ENCODE results near the gene THRB. TPM values are rescaled to one million over a fixed set of nuclear protein-coding genes. Genes with fewer than 3 reads are reported as not detected.

THRB gene
- total RNA-seq, 8 experiments from 2014 or later = 0.42 to 26.4 (median 3.3) TPM

DNA sequence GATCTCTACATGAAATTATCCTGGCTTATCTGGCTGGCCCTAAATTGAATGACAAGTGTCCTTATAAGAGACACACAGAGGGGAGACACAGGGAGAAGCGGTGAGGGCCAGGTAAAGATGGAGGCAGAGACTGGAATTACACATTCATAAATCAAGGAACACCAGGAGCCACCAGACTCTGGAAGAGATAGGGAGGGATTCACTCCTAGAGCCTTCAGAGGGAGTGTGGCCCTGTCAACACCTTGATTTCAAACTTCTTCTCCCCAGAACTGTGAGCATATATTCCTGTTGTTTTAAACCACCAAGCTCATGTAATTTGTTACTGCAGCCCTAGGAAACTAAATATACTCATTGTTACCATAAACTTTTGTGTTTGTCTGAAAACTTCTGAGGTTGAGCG lies 193.7 kb downstream of the THRB start:
- no peak overlapping the region for H3K27ac ChIP-seq
- H3K4me1 ChIP-seq (replicated peaks in 1 of 2) = peaks cover 0 to 2% of the 10 kb centered on the region in 2 donors
- 86 to 100% (median 95%) methylated on average over 1 to 2 of the region's 2 CpGs; no CpG with 5 or more reads in 4 of the 10 experiments for WGBS, 10 experiments
- in situ Hi-C loops (cut with MboI; ENCODE audit: low pct_unique_long_range_greater_than_20kb in 2 of 9, low sequenced_read_pairs in 9 of 9, unreplicated experiment in 9 of 9) = no loop called here
- ATAC-seq (replicated peaks in 6 of 8) = no peak
- H3K4me3 ChIP-seq = no peak overlapping the region

DNA sequence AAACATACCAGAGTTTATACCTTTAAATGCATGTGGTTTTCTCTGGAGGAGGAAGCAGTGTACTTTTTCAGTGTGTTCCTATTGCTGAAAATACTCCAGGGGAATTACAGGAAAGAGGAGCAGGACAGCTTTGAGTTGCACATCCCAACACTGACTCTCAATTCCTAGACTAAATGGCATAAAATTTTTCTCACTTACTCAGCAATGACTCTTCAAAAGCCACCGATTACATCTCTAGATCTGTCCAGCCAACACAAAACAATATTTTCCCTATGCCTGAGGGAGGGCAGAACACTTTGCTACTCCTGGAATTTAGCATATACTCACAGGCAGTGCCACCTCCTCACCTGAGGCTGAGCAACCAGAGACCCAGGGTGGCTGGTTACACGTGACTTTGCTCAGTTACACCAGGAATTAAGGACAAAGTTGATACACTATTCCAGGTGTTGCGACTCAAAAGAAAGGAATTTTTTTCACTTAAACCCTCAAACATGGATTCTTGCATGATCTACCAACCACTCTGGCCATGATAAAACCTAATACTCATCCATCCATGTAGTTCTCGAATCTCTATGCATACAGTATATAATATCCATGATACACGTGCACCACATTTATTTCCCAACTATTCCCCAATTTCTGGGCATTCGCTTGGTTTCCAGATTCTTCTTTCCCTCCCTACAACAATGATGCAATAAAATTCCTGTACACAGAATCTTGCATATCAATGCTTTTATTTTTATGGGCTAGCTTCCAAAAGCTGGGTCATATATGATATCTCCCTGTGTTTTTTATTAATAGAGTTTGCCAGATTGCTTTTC lies 194.6 kb downstream of the THRB start:
- in situ Hi-C loops (cut with MboI; ENCODE audit: low pct_unique_long_range_greater_than_20kb in 2 of 9, low sequenced_read_pairs in 9 of 9, unreplicated experiment in 9 of 9) = no loop called here
- H3K4me3 ChIP-seq = no peak overlapping the region
- 51 to 96% (median 76%) methylated on average over 2 to 6 of the region's 6 CpGs for WGBS, 10 experiments
- peaks cover 0 to 2% of the 10 kb centered on the region in 2 donors for H3K4me1 ChIP-seq (replicated peaks in 1 of 2)
- H3K27ac ChIP-seq = no peak overlapping the region
- peak in 3 of 8 experiments; percentile 57 to 88 (median 81) for ATAC-seq (replicated peaks in 6 of 8)

DNA sequence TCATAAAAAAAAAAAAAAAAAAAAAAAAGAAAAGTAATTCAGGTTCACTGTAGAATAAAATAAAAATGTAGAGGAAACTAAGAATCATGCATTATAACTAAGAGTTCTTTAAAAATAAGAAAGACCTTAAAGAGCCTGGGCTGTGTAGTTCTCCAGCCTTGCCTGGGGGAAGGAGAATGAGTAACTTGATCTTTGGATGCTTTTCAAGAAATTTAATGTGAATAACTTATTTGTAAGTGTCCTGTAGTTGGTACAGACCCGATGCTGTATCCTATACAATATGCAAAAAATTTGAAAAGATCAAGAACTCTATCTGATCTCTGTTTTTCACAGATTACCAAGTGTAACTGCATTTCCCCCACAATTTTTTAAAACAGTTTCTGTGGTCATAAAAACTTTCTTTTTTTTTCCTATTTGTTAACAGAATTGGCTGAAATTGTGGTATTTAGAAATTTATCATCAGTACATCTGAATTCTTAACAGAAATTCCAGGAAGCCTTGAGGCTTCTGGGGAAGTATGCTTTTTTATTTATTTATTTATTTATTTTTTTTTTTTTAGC lies 195.3 kb downstream of the THRB start:
- Histone ChIP-seq H3K4me3 (no peak overlapping the region), H3K27ac (no peak overlapping the region), H3K4me1 (replicated peaks in 1 of 2) (peaks cover 0 to 2% of the 10 kb centered on the region in 2 donors)
- 0 to 100% (median 80%) methylated on average over 1 of the region's 1 CpG for WGBS, 10 experiments
- in situ Hi-C loops (cut with MboI; ENCODE audit: low pct_unique_long_range_greater_than_20kb in 2 of 9, low sequenced_read_pairs in 9 of 9, unreplicated experiment in 9 of 9) = no loop called here
- peak in 3 of 8 experiments; percentile 44 to 63 (median 59) for ATAC-seq (replicated peaks in 6 of 8)

DNA sequence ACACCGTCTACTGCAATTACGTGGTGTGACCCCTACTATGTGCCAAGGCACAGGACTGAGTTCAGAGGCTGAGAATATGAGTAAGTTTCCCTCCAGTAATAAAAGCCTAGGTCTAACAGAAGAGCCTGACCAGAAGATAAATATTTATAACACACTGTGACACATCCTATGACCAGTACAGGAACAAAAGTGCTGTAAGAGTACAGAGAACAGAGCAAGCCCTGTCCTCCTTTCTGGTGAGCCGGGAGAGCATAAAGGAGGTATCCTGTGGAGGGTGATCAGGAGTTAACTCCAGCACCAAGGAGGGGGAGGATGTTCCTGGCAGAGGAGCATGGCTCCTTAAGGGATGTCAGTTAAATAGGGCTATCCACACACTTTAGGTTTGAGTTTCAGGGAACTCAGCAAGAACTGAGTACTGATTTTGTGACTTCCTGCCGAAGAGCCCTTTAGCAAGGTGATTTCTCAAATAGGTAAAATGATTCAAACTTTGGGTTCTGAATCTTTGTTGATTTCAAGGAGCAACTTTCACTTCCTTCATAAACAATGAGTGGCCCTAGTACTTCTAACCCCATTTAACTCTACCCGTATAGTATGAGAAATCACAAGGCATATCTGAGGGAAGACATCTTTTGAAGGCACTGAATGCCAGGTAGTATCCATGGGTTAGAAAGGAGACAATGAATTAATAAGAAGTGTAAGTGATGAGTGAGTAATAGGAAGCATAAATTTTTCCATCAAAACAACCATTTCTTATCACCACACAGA lies 198.0 kb downstream of the THRB start:
- Histone ChIP-seq H3K27ac (no peak overlapping the region), H3K4me3 (no peak overlapping the region), H3K4me1 (replicated peaks in 1 of 2) (no peaks in the 10 kb centered on the region)
- in situ Hi-C loops (cut with MboI; ENCODE audit: low pct_unique_long_range_greater_than_20kb in 2 of 9, low sequenced_read_pairs in 9 of 9, unreplicated experiment in 9 of 9) = no loop called here
- WGBS, 10 experiments = 65 to 100% (median 93%) methylated on average over 1 to 4 of the region's 5 CpGs; no CpG with 5 or more reads in 1 of the 10 experiments
- no peak for ATAC-seq (replicated peaks in 6 of 8)

DNA sequence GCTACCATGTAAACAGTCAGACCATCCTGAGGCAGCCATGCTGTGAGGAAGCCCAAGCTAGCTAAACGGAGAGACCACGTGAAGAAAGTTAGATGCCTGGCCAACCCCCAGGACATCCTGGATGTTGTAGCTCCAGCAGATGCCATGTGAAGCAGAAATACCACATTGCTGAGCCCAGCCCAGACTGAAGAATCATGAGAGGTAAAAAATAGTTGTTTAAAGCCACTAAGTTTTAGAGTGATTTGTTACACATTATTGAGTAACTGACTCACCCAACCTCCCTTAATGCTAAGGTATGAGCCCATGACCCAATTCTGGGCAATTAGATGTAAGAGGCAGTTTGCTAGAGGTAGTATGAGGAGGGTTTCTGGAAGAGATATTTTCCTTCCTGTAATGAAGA lies 200.5 kb downstream of the THRB start:
- in situ Hi-C loops (cut with MboI; ENCODE audit: low pct_unique_long_range_greater_than_20kb in 2 of 9, low sequenced_read_pairs in 9 of 9, unreplicated experiment in 9 of 9) = no loop called here
- Histone ChIP-seq H3K27ac (no peak overlapping the region), H3K4me3 (no peak overlapping the region), H3K4me1 (replicated peaks in 1 of 2) (no peaks in the 10 kb centered on the region)
- WGBS, 10 experiments = 80 to 100% (median 100%) methylated on average over 1 to 2 of the region's 2 CpGs; no CpG with 5 or more reads in 5 of the 10 experiments
- no peak for ATAC-seq (replicated peaks in 6 of 8)

DNA sequence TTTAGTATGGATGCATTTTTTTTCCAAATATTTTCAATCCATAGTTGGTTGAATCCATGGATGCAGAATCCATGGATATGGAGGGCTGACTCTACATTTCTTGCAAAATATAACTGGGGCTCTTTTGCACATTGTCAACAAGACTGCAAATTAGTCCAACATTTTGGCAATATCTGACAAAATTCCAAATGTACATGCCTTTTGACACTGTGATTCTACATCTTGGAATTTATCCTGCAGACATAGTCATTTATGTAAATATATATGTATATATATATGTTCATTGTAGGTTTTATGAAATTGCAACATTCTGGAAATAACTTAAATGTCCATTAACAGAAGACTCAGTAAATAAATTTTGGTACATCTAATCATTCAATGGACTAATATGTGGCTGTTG lies 203.0 kb downstream of the THRB start:
- H3K4me1 ChIP-seq (replicated peaks in 1 of 2) = no peaks in the 10 kb centered on the region
- no peak overlapping the region for H3K4me3 ChIP-seq
- in situ Hi-C loops (cut with MboI; ENCODE audit: low pct_unique_long_range_greater_than_20kb in 2 of 9, low sequenced_read_pairs in 9 of 9, unreplicated experiment in 9 of 9) = no loop called here
- no peak for ATAC-seq (replicated peaks in 6 of 8)
- no peak overlapping the region for H3K27ac ChIP-seq

DNA sequence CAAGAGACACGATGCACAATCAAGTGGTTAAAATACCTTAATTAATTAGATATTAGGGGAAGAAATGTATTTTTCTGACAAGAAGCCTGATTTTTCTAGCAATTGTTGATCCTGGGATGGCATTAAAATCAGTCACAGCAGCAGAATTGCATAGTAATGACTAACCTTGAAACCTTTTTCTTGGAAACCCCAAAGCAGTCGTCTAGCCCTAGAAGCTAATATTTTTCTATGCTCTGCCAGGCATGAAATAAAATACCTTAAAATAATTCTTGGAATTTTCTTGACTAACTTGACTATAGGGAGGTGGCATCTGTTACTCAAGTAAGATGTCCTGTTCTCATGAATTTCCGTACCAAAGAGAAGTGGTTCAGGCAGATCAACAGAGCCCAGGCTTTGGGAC lies 204.1 kb downstream of the THRB start:
- H3K4me3 ChIP-seq = no peak overlapping the region
- H3K27ac ChIP-seq = no peak overlapping the region
- no peak for ATAC-seq (replicated peaks in 6 of 8)
- no peaks in the 10 kb centered on the region for H3K4me1 ChIP-seq (replicated peaks in 1 of 2)
- in situ Hi-C loops (cut with MboI; ENCODE audit: low pct_unique_long_range_greater_than_20kb in 2 of 9, low sequenced_read_pairs in 9 of 9, unreplicated experiment in 9 of 9) = no loop called here
- WGBS, 10 experiments = 49 to 100% (median 73%) methylated on average over 1 to 3 of the region's 3 CpGs; no CpG with 5 or more reads in 1 of the 10 experiments

DNA sequence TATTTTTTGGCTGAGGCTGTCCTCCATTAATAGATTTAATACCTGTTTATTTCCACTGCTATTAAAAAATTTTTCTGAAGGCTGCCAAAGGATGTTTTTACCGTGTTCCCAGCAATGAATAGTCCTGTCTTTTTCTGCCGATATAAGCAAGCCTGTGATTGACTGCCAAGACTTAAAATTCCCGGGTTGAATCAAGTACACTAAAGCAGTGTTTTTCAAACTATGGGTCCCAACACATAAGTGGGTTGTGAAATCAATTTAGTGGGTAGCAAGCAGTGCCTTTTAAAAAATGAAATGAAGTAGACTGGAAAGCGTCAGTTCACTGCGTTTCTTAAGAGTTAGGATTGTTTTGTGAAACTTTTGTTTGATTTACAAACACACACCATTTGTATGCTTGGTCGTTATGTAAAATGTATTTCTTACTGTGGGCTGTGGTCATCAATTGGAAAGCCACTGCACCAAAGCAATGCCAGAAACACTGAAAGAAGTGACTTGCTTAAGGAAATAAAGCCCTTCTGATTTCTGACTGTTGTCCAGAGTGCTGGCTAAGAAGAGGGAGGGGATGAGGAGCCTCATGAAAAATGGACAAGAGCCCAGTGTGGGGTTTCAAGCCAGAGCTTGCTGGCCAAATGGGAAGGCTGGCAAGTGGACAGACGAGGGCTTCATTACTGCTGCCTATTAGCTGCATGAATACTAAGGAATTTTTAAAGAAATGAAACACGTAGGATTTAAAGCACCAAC lies 206.0 kb downstream of the THRB start:
- Histone ChIP-seq H3K4me1 (replicated peaks in 1 of 2) (no peaks in the 10 kb centered on the region), H3K27ac (no peak overlapping the region), H3K4me3 (no peak overlapping the region)
- in situ Hi-C loops (cut with MboI; ENCODE audit: low pct_unique_long_range_greater_than_20kb in 2 of 9, low sequenced_read_pairs in 9 of 9, unreplicated experiment in 9 of 9) = no loop called here
- WGBS, 10 experiments = 34 to 87% (median 81%) methylated on average over 4 to 8 of the region's 8 CpGs
- peak in 1 of 8 experiments; percentile 42 for ATAC-seq (replicated peaks in 6 of 8)

DNA sequence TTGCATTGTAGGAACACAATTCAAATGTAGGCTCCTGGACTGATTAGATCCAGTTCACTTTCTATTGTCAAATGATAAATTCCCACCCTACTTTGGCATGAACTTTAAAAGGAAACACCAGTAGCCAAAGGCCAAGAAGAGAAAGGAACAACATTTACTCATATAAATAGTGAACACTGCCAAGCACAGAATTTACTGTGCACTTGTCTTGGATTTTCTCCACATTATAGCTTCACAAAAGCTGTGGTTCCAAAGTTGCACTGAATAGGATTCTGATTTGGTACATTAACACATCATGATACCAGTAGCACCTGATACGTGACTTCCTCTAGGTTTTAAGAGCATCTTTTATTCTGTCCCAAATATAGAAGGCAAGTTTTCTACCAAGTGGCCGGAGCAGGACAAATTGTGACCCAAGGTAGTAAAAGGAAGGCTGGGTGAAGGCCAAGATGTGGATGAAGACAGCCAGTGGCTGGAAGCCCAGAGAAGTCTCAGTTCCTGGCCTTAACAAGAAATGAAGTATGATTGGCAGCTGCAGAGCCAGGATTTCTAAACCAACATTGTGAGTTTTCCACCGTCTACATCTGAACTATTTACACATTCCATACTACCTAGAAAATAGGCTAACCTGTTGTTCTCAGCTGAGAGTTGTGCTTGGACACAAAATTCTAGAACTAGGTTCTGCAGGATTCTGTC lies 206.7 kb downstream of the THRB start:
- no peak for ATAC-seq (replicated peaks in 6 of 8)
- WGBS, 10 experiments = 14 to 100% (median 87%) methylated on average over 1 to 3 of the region's 3 CpGs; no CpG with 5 or more reads in 3 of the 10 experiments
- in situ Hi-C loops (cut with MboI; ENCODE audit: low pct_unique_long_range_greater_than_20kb in 2 of 9, low sequenced_read_pairs in 9 of 9, unreplicated experiment in 9 of 9) = no loop called here

DNA sequence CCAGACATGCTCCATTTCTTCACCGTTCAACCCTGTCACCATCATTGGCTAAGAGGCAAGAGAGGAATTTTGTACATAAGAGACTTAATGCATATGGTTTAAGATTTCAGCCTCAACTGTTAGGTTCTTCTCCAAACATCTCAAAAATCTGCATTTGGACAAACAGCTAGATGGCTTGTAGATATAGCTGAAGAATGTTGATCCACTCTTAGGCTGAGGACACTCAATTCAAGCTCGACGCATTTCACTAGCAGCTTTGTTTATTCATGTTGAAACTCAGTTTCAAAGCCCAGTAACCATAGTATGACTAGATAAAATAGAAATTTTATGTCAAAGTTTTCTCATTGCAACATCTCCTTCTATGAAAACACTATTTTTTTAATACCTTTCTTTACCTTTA lies 208.2 kb downstream of the THRB start:
- in situ Hi-C loops (cut with MboI; ENCODE audit: low pct_unique_long_range_greater_than_20kb in 2 of 9, low sequenced_read_pairs in 9 of 9, unreplicated experiment in 9 of 9) = no loop called here
- ATAC-seq (replicated peaks in 6 of 8) = no peak
- H3K4me1 ChIP-seq (replicated peaks in 1 of 2) = no peaks in the 10 kb centered on the region
- no peak overlapping the region for H3K4me3 ChIP-seq
- no peak overlapping the region for H3K27ac ChIP-seq
- WGBS, 10 experiments = 74 to 100% (median 94%) methylated on average over 1 to 3 of the region's 3 CpGs; no CpG with 5 or more reads in 1 of the 10 experiments

More for the DNA sequence above, 206.7 kb downstream of the THRB start:
- Histone ChIP-seq H3K4me1 (replicated peaks in 1 of 2) (no peaks in the 10 kb centered on the region), H3K27ac (no peak overlapping the region), H3K4me3 (no peak overlapping the region)

DNA sequence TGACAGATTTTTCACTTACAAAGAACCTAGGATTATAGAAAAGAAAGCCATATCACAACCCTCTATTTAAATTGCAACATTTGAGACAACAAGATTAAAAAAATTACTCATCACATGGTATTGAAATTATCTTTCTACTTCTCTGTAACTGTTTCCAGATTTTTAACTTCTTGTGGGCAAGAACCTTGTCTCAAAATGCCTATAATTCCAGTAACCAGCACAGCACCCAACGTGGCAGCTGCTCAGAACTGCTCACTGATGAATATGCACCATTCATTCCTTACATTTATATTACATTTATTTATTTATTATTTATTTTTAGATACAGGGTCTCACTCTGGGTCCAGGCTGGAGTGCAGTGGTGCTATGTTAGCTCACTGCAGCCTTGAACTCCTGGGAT lies 216.1 kb downstream of the THRB start:
- Histone ChIP-seq H3K4me3 (no peak overlapping the region), H3K27ac (no peak overlapping the region), H3K4me1 (replicated peaks in 1 of 2) (no peaks in the 10 kb centered on the region)
- WGBS, 10 experiments = 0 to 82% (median 46%) methylated on average over 1 of the region's 1 CpG; no CpG with 5 or more reads in 4 of the 10 experiments
- peak in 3 of 8 experiments; percentile 26 to 91 (median 33) for ATAC-seq (replicated peaks in 6 of 8)
- in situ Hi-C loops (cut with MboI; ENCODE audit: low pct_unique_long_range_greater_than_20kb in 2 of 9, low sequenced_read_pairs in 9 of 9, unreplicated experiment in 9 of 9) = no loop called here

DNA sequence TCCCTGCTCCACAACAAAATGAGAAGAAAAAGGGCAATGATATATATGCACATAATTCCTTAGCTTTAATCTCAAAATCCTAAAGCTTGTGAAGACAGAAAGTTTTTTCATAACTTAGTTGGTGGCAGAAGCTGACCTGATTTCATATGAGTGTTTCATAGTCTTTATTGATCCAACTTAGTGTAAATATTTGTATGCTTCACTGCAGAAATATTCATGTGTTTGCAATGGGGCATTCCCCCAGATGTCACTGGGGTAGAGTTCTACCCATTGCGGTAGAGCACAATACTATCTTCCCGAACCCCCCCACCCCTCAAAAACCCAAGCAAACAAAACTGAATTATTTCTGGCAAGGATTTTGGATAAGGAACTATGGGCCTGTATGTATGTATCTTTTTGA lies 221.2 kb downstream of the THRB start:
- ATAC-seq (replicated peaks in 6 of 8) = no peak
- H3K4me3 ChIP-seq = no peak overlapping the region
- in situ Hi-C loops (cut with MboI; ENCODE audit: low pct_unique_long_range_greater_than_20kb in 2 of 9, low sequenced_read_pairs in 9 of 9, unreplicated experiment in 9 of 9) = loop anchor here in 2 of 9 experiments (25.0 kb wide), 2 partner anchors 214 to 389 kb away; partner anchors contain the start of gene THRB (in 2 of the 2)
- H3K27ac ChIP-seq = no peak overlapping the region
- 74 to 100% (median 96%) methylated on average over 1 to 2 of the region's 2 CpGs; no CpG with 5 or more reads in 6 of the 10 experiments for WGBS, 10 experiments
- H3K4me1 ChIP-seq (replicated peaks in 1 of 2) = peaks cover 0 to 15% of the 10 kb centered on the region in 2 donors
